HepG2 (cell line): Measurements from ENCODE around the gene ZPR1. TPM values are rescaled to one million over a fixed set of nuclear protein-coding genes. Genes with fewer than 3 reads are reported as not detected.

Source experiments
- CHD4 ChIP-seq: fragments of 200-600 bp; sonication (generic); IDR thresholded peaks from 2 replicates; pipeline ENCODE4 v1.7.0; 2017; ENCODE audit warnings: mild to moderate bottlenecking, low read length, borderline replicate concordance
- ELF4 ChIP-seq: sonication (generic); formaldehyde crosslinking; IDR thresholded peaks from 2 replicates; pipeline ENCODE4 v1.5.0; 2020; ENCODE audit warnings: missing genetic modification reagents, mild to moderate bottlenecking, moderate library complexity, borderline replicate concordance
- KLF9 ChIP-seq: IDR thresholded peaks from 2 replicates; pipeline ENCODE4 v1.6.1; 2016; ENCODE audit warnings: low read depth
- NR2C2 ChIP-seq: sonication (generic); formaldehyde crosslinking; IDR thresholded peaks from 2 replicates; pipeline ENCODE4 v1.4.0; 2020; ENCODE audit warnings: missing genetic modification reagents, mild to moderate bottlenecking, moderate library complexity, borderline replicate concordance
- PAWR ChIP-seq: sonication (generic); formaldehyde crosslinking; IDR thresholded peaks from 2 replicates; pipeline ENCODE4 v1.4.0; 2020; ENCODE audit warnings: missing genetic modification reagents, mild to moderate bottlenecking, borderline replicate concordance
- TCF7 ChIP-seq: sonication (generic); IDR thresholded peaks from 2 replicates; pipeline ENCODE4 v1.6.1; 2016; ENCODE audit warnings: antibody characterized with exemption, low read depth
- polyA plus RNA-seq, 8 experiments: library from polyadenylated mRNA; depleted of rRNA in 3 of 8; stranded (reverse) in 7 of 8; unstranded in 1 of 8; fragments of >200 nt; fragmentation: Illumina TruSeq in 4 of 8; extraction: Trizol in 4 of 8; gene quantifications; 2 replicates each; pipeline versions ENCODE4 v1.2.1 to v1.2.3, GENCODE V29; 2011 to 2016; ENCODE audit warnings: low read depth in 4 of 8, missing spikeins in 1 of 8, mixed read lengths in 1 of 8; ENCODE audit not compliant: insufficient read depth in 1 of 8
- total RNA-seq, 5 experiments: library from RNA; depleted of rRNA; stranded (reverse); fragments of >200 nt; fragmentation: Illumina TruSeq; extraction: Trizol; gene quantifications; 2 replicates each; pipeline ENCODE4 v1.2.3, GENCODE V29; 2016; ENCODE audit warnings: low read depth in 1 of 5
- TF ChIP-seq, protein P1 (sequence below): sonication (generic); IDR thresholded peaks from 2 replicates; pipeline ENCODE4 v1.6.1; 2016; ENCODE audit warnings: low read depth, borderline replicate concordance
- TF ChIP-seq, protein P2 (sequence below): sonication (generic); formaldehyde crosslinking; IDR thresholded peaks from 2 replicates; pipeline ENCODE4 v1.5.0; 2020; ENCODE audit warnings: mild to moderate bottlenecking, missing genetic modification reagents
- TF ChIP-seq, protein P3 (sequence below): IDR thresholded peaks from 2 replicates; pipeline ENCODE4 v1.6.1; 2016; ENCODE audit warnings: low read depth, missing genetic modification reagents, missing compliant biosample characterization
- TF ChIP-seq, protein P4 (sequence below): sonication (generic); formaldehyde crosslinking; IDR thresholded peaks from 2 replicates; pipeline ENCODE4 v1.4.0; 2020; ENCODE audit warnings: missing genetic modification reagents
- TF ChIP-seq, protein P5 (sequence below): sonication (generic); formaldehyde crosslinking; IDR thresholded peaks from 2 replicates; pipeline ENCODE4 v1.4.0; 2020; ENCODE audit warnings: missing genetic modification reagents, mild to moderate bottlenecking, borderline replicate concordance

ZPR1 gene
- total and polyA plus RNA-seq, 2 of the 13 experiments (the other 11 are each of a cell fraction or from before 2014, with no cell fraction given), result 40.0 to 79.3 TPM

DNA sequence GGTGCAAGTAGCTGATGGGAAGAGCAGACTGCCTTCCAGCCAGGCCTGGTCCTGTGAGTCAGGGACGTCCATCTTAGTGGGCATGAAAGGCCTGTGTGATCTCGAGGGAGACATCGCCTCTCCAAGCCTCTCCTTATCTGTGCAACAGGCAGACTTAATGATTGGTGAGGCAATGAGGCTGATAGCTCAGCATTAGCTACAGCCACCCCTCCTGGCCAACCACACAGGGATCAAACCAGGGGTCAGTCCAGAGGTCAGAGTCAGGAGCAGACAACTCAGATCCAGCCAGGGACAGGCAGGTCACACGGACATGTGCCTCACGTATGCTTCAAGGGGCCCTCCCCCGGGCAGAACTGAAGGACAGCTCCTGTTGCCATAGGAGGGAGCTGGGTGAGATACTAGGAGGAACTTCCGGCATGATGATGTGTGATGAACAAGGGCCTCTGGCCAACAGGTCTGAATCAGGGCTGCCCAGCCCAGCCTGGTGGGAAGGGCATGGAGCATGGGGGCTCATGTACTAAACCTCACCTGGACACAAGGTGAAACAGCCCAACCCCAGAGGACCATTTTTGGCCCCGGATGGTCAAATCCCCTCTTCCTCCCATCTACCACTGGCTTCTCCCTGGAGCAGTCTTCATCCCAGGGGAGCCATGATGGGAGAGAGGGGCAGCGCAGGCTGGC is 39.1 kb upstream of the ZPR1 start (continued):
- TF ChIP-seq, protein P1, sequence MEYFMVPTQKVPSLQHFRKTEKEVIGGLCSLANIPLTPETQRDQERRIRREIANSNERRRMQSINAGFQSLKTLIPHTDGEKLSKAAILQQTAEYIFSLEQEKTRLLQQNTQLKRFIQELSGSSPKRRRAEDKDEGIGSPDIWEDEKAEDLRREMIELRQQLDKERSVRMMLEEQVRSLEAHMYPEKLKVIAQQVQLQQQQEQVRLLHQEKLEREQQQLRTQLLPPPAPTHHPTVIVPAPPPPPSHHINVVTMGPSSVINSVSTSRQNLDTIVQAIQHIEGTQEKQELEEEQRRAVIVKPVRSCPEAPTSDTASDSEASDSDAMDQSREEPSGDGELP, result peak; percentile 71; the same call in 1 of the 2 replicates
- TF ChIP-seq TCF7, result peak; percentile 48
- no peak for TF ChIP-seq ELF4 (CRISPR knock-in tag)
- TF ChIP-seq, protein P2, sequence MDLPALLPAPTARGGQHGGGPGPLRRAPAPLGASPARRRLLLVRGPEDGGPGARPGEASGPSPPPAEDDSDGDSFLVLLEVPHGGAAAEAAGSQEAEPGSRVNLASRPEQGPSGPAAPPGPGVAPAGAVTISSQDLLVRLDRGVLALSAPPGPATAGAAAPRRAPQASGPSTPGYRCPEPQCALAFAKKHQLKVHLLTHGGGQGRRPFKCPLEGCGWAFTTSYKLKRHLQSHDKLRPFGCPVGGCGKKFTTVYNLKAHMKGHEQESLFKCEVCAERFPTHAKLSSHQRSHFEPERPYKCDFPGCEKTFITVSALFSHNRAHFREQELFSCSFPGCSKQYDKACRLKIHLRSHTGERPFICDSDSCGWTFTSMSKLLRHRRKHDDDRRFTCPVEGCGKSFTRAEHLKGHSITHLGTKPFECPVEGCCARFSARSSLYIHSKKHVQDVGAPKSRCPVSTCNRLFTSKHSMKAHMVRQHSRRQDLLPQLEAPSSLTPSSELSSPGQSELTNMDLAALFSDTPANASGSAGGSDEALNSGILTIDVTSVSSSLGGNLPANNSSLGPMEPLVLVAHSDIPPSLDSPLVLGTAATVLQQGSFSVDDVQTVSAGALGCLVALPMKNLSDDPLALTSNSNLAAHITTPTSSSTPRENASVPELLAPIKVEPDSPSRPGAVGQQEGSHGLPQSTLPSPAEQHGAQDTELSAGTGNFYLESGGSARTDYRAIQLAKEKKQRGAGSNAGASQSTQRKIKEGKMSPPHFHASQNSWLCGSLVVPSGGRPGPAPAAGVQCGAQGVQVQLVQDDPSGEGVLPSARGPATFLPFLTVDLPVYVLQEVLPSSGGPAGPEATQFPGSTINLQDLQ, result no peak
- TF ChIP-seq, protein P3, sequence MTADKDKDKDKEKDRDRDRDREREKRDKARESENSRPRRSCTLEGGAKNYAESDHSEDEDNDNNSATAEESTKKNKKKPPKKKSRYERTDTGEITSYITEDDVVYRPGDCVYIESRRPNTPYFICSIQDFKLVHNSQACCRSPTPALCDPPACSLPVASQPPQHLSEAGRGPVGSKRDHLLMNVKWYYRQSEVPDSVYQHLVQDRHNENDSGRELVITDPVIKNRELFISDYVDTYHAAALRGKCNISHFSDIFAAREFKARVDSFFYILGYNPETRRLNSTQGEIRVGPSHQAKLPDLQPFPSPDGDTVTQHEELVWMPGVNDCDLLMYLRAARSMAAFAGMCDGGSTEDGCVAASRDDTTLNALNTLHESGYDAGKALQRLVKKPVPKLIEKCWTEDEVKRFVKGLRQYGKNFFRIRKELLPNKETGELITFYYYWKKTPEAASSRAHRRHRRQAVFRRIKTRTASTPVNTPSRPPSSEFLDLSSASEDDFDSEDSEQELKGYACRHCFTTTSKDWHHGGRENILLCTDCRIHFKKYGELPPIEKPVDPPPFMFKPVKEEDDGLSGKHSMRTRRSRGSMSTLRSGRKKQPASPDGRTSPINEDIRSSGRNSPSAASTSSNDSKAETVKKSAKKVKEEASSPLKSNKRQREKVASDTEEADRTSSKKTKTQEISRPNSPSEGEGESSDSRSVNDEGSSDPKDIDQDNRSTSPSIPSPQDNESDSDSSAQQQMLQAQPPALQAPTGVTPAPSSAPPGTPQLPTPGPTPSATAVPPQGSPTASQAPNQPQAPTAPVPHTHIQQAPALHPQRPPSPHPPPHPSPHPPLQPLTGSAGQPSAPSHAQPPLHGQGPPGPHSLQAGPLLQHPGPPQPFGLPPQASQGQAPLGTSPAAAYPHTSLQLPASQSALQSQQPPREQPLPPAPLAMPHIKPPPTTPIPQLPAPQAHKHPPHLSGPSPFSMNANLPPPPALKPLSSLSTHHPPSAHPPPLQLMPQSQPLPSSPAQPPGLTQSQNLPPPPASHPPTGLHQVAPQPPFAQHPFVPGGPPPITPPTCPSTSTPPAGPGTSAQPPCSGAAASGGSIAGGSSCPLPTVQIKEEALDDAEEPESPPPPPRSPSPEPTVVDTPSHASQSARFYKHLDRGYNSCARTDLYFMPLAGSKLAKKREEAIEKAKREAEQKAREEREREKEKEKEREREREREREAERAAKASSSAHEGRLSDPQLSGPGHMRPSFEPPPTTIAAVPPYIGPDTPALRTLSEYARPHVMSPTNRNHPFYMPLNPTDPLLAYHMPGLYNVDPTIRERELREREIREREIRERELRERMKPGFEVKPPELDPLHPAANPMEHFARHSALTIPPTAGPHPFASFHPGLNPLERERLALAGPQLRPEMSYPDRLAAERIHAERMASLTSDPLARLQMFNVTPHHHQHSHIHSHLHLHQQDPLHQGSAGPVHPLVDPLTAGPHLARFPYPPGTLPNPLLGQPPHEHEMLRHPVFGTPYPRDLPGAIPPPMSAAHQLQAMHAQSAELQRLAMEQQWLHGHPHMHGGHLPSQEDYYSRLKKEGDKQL, result peak; percentile 67; the same call in 1 of the 2 replicates
- peak; percentile 89 for TF ChIP-seq NR2C2 (CRISPR knock-in tag)
- TF ChIP-seq, protein P4, sequence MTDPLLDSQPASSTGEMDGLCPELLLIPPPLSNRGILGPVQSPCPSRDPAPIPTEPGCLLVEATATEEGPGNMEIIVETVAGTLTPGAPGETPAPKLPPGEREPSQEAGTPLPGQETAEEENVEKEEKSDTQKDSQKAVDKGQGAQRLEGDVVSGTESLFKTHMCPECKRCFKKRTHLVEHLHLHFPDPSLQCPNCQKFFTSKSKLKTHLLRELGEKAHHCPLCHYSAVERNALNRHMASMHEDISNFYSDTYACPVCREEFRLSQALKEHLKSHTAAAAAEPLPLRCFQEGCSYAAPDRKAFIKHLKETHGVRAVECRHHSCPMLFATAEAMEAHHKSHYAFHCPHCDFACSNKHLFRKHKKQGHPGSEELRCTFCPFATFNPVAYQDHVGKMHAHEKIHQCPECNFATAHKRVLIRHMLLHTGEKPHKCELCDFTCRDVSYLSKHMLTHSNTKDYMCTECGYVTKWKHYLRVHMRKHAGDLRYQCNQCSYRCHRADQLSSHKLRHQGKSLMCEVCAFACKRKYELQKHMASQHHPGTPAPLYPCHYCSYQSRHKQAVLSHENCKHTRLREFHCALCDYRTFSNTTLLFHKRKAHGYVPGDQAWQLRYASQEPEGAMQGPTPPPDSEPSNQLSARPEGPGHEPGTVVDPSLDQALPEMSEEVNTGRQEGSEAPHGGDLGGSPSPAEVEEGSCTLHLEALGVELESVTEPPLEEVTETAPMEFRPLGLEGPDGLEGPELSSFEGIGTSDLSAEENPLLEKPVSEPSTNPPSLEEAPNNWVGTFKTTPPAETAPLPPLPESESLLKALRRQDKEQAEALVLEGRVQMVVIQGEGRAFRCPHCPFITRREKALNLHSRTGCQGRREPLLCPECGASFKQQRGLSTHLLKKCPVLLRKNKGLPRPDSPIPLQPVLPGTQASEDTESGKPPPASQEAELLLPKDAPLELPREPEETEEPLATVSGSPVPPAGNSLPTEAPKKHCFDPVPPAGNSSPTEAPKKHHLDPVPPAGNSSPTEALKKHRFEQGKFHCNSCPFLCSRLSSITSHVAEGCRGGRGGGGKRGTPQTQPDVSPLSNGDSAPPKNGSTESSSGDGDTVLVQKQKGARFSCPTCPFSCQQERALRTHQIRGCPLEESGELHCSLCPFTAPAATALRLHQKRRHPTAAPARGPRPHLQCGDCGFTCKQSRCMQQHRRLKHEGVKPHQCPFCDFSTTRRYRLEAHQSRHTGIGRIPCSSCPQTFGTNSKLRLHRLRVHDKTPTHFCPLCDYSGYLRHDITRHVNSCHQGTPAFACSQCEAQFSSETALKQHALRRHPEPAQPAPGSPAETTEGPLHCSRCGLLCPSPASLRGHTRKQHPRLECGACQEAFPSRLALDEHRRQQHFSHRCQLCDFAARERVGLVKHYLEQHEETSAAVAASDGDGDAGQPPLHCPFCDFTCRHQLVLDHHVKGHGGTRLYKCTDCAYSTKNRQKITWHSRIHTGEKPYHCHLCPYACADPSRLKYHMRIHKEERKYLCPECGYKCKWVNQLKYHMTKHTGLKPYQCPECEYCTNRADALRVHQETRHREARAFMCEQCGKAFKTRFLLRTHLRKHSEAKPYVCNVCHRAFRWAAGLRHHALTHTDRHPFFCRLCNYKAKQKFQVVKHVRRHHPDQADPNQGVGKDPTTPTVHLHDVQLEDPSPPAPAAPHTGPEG (CRISPR knock-in tag), result no peak
- TF ChIP-seq CHD4, result 0 out of 2 replicates have a peak, but pooled peaks have one; percentile 3
- TF ChIP-seq KLF9 (CRISPR knock-in tag), result no peak
- TF ChIP-seq, protein P5, sequence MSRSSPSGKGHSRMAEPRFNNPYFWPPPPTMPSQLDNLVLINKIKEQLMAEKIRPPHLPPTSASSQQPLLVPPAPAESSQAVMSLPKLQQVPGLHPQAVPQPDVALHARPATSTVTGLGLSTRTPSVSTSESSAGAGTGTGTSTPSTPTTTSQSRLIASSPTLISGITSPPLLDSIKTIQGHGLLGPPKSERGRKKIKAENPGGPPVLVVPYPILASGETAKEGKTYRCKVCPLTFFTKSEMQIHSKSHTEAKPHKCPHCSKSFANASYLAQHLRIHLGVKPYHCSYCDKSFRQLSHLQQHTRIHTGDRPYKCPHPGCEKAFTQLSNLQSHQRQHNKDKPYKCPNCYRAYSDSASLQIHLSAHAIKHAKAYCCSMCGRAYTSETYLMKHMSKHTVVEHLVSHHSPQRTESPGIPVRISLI (CRISPR knock-in tag), result no peak
- 0 out of 2 replicates have a peak, but pooled peaks have one; percentile 67 for TF ChIP-seq PAWR (CRISPR knock-in tag)
